Measurements from ENCODE around the gene RINL. TPM values are rescaled to one million over a fixed set of nuclear protein-coding genes. Genes with fewer than 3 reads are reported as not detected.

Gene RINL, protein sequence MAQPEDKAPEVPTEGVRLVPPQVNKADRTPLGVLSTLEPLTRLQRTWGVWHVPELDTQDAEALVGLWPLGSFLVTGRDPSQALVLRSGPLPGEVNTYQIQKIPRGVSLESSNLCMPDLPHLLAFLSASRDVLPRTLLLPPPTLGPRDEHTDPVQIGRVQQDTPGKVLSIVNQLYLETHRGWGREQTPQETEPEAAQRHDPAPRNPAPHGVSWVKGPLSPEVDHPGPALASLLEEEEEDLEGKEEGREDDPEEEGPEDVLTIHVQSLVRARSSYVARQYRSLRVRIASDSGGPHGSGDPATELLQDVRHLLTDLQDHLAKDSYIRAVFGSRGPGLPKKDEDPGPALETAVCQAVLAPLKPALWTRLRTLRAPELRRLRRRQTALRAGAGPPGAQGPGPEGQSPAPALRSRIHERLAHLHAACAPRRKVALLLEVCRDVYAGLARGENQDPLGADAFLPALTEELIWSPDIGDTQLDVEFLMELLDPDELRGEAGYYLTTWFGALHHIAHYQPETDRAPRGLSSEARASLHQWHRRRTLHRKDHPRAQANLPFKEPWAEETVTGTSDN
- 3.8 and 4.0 TPM in 2 replicates for polyA plus RNA-seq (2012; rRNA removed)
- polyA plus RNA-seq (2012; cell fraction: cytosol; rRNA removed): 2.4 and 3.4 TPM in 2 replicates
- 3.9 and 4.6 TPM in 2 replicates for polyA plus RNA-seq (2012; cell fraction: nucleus; rRNA removed)

DNA sequence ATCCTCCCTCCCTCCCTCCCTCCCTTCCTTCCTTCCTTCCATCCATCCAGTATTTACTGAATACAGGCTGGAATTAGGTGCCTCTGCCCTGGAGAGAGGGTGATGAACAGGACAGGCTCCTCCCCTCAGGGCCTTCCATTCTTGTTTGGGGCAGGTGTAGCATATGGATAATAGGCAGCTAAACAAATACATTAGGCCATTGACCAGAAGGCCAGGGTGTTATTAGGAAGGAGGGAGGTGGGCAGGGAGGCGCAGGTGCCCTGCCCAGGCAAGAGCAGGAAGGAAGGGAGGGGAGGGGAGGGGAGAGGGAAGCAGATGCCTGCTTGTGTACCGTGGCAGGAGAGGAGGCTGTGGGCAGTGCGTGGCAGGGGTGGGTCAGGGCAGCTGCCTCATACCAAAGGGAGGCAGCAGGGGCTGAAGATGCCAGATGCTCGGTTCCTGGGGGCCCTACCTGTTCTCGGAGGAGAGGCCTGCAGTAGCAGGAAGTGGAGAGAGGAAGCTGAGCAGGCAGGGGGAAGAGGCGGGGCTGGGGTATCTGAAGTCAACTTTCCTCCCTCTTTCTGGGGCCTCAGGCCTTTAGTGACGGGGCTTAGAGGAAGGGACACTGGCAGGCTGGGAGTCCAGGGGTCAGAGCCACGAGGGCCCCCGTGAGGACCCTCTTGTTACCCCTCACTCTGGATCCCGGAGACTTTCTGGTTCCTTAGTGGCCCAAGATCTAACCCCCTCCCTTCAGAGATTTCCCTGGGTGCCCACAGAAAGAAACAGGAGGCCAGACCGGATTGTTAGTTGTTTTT, at the start of gene RINL:
Gene RINL, minus strand, starts transcription at position 495 of the 794 bp plus-strand sequence. CDS start 1,533 bp downstream, outside the sequence.
- Histone ChIP-seq H3F3A (replicated peaks; ENCODE audit: insufficient read depth) (no peaks in the 10 kb centered on the region), H3K27me3 (ENCODE audit: insufficient read depth) (no peaks in the 10 kb centered on the region), H2AFZ (ENCODE audit: low read depth) (no peak within 1 kb of the TSS), H3K9me2 (no peaks in the 10 kb centered on the region), H3K9me3 (no peaks in the 10 kb centered on the region), H4K20me1 (ENCODE audit: insufficient read depth) (no peaks in the 10 kb centered on the region), H3K4me2 (no peak within 1 kb of the TSS), H3K9ac (no peak within 1 kb of the TSS), H3K79me2 (ENCODE audit: insufficient read depth) (no peaks in the 10 kb centered on the region), H3K4me1 (ENCODE audit: control insufficient read depth in 1 of 2, insufficient read depth in 2 of 2, low read depth in 1 of 2, low read length in 1 of 2) (peaks cover 0 to 12% of the 10 kb centered on the region in 2 experiments; a peak in 1 of 4 replicates), H3K36me3 (replicated peaks in 1 of 2; ENCODE audit: control insufficient read depth in 1 of 2, insufficient read depth in 2 of 2, low read length in 1 of 2) (no peaks in the 10 kb centered on the region), H3K27ac (ENCODE audit: low read depth in 2 of 2, low read length in 1 of 2) (peak within 1 kb of the TSS in 1 of 2 experiments; percentile 63; a peak in 2 of 4 replicates), H3K4me3 (ENCODE audit: low read depth in 2 of 2, low read length in 1 of 2) (no peak within 1 kb of the TSS)
- TF ChIP-seq NRF1 (IDR thresholded peaks at IDR 0.05; ENCODE audit: low read depth, low read length): no peak
- TF ChIP-seq FOXM1 (IDR thresholded peaks at IDR 0.05; ENCODE audit: low read depth): no peak
- TF ChIP-seq FOXJ3 (CRISPR knock-in tag; IDR thresholded peaks at IDR 0.05): no peak
- no peak for TF ChIP-seq CHD2 (IDR thresholded peaks at IDR 0.05; ENCODE audit: low read length, partially characterized antibody)
- TF ChIP-seq, protein P1, sequence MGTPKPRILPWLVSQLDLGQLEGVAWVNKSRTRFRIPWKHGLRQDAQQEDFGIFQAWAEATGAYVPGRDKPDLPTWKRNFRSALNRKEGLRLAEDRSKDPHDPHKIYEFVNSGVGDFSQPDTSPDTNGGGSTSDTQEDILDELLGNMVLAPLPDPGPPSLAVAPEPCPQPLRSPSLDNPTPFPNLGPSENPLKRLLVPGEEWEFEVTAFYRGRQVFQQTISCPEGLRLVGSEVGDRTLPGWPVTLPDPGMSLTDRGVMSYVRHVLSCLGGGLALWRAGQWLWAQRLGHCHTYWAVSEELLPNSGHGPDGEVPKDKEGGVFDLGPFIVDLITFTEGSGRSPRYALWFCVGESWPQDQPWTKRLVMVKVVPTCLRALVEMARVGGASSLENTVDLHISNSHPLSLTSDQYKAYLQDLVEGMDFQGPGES (IDR thresholded peaks at IDR 0.05; ENCODE audit: low read depth, low read length): no peak
- TF ChIP-seq, protein P2, sequence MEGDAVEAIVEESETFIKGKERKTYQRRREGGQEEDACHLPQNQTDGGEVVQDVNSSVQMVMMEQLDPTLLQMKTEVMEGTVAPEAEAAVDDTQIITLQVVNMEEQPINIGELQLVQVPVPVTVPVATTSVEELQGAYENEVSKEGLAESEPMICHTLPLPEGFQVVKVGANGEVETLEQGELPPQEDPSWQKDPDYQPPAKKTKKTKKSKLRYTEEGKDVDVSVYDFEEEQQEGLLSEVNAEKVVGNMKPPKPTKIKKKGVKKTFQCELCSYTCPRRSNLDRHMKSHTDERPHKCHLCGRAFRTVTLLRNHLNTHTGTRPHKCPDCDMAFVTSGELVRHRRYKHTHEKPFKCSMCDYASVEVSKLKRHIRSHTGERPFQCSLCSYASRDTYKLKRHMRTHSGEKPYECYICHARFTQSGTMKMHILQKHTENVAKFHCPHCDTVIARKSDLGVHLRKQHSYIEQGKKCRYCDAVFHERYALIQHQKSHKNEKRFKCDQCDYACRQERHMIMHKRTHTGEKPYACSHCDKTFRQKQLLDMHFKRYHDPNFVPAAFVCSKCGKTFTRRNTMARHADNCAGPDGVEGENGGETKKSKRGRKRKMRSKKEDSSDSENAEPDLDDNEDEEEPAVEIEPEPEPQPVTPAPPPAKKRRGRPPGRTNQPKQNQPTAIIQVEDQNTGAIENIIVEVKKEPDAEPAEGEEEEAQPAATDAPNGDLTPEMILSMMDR (IDR thresholded peaks at IDR 0.05): no peak
- no peak for TF ChIP-seq RCOR1 (IDR thresholded peaks at IDR 0.05; ENCODE audit: low read length)
- no peak for TF ChIP-seq SIN3A (IDR thresholded peaks at IDR 0.05; ENCODE audit: borderline replicate concordance, low read depth, low read length)
- TF ChIP-seq, protein P3, sequence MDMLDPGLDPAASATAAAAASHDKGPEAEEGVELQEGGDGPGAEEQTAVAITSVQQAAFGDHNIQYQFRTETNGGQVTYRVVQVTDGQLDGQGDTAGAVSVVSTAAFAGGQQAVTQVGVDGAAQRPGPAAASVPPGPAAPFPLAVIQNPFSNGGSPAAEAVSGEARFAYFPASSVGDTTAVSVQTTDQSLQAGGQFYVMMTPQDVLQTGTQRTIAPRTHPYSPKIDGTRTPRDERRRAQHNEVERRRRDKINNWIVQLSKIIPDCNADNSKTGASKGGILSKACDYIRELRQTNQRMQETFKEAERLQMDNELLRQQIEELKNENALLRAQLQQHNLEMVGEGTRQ (IDR thresholded peaks at IDR 0.05; ENCODE audit: borderline replicate concordance, low read depth, low read length): no peak
- no peak for TF ChIP-seq MXI1 (IDR thresholded peaks at IDR 0.05; ENCODE audit: low read depth, low read length)
- TF ChIP-seq GABPA (IDR thresholded peaks at IDR 0.05; ENCODE audit: low read depth): no peak
- no peak for TF ChIP-seq TCF12 (IDR thresholded peaks at IDR 0.05)
- CTCF ChIA-PET: interaction anchor here (0.6 to 5.5 kb wide), 7 partner anchors 8 to 544 kb away, joined by 3 to 39 read pairs (median 3); partner anchors contain the start of genes FAM98C, NFKBIB and SIRT2
- 68% methylated on average over 8 of the region's 11 CpGs for WGBS (ENCODE audit: low lambda C conversion rate)
- DNase-seq: peak; percentile 49
- POLR2A ChIA-PET: interaction anchor here (2.4 kb wide), 1 partner anchor 15 kb away, joined by 8 read pairs; no protein-coding TSS in a partner anchor
